ENCODE data around the gene PCGF1. TPM values are rescaled to one million over a fixed set of nuclear protein-coding genes. Genes with fewer than 3 reads are reported as not detected.

The PCGF1 gene
- total and polyA plus RNA-seq, 8 donors, result 1.9 to 49.6 (median 14.7) TPM

DNA sequence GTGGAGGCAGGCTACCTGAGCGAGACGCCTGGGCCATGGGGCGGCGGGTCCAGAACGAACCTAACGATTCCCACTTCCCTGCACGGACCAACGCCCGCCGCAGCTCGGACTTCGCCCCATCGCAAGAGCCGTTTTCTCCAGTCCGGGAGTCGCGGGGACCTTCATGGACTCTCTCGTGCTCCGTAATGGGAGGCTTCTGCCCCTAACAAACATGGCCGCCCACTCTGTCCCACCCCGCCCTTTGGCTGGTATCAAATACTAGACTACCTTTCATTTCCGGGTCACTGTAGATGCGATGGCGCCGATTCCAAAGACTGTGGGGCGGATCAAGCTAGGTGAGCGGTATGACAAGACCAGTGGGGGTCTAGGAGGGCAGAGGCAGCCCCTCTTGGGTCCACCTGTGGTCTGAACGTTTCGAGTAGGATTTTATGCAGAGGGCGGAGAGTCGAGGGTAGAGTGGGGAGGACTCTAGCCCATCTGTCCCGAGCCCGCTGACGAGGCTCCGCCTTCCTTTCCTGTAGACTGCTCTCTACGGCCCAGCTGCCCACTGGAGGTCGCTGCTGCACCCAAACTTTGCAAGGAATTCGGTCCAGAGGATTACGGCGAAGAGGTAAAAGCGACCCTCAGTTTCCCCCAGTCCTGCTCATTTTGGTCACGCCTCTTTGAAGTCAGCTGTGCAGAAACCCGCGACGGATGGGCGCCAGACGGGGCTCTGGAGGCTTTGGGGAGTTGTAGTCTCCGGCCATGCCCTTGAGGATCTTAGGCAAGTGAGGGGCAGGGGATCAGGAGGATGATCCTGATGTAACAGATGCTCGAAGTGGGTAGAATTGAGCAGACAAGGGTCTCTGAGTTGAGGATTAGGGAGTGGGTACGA is 24.5 kb downstream of the PCGF1 start, which contains the start of the genes CCDC142 and TTC31:
Gene CCDC142 (minus strand): TSS at position 198 of the 874 bp plus-strand sequence. CDS start 161 bp downstream, at position 37.
Gene TTC31 (plus strand): TSS at position 281 of the 874 bp plus-strand sequence. CDS start 15 bp downstream, at position 296.
- intact Hi-C loops (cut with DNase I; ENCODE audit: low total_unique reads), result loop anchor here (5.0 kb wide), 1 partner anchor 104 kb away; no protein-coding TSS in a partner anchor

GRCh38 chr2:74481961-74482800 is 25.3 kb downstream of the PCGF1 start:
- peaks cover 9 to 61% (median 53%) of the 10 kb centered on the region in 4 donors for H3K36me3 ChIP-seq

More for the DNA sequence above, 24.5 kb downstream of the PCGF1 start, which contains the start of the genes CCDC142 and TTC31:
- TF ChIP-seq EP300 (IDR thresholded peaks at IDR 0.05) (no peak), POLR2A (IDR thresholded peaks at IDR 0.05) (no peak), POLR2AphosphoS5 (IDR thresholded peaks at IDR 0.05) (peak; percentile 59 to 87 (median 69))
- TF ChIP-seq, protein P1, sequence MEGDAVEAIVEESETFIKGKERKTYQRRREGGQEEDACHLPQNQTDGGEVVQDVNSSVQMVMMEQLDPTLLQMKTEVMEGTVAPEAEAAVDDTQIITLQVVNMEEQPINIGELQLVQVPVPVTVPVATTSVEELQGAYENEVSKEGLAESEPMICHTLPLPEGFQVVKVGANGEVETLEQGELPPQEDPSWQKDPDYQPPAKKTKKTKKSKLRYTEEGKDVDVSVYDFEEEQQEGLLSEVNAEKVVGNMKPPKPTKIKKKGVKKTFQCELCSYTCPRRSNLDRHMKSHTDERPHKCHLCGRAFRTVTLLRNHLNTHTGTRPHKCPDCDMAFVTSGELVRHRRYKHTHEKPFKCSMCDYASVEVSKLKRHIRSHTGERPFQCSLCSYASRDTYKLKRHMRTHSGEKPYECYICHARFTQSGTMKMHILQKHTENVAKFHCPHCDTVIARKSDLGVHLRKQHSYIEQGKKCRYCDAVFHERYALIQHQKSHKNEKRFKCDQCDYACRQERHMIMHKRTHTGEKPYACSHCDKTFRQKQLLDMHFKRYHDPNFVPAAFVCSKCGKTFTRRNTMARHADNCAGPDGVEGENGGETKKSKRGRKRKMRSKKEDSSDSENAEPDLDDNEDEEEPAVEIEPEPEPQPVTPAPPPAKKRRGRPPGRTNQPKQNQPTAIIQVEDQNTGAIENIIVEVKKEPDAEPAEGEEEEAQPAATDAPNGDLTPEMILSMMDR (IDR thresholded peaks at IDR 0.05), result peak in 5 of 7 experiments; percentile 63 to 91 (median 78)
- Histone ChIP-seq H3K4me3 (peak within 1 kb of the TSS; percentile 76 to 98 (median 92)), H3K9me3 (no peaks in the 10 kb centered on the region), H3K4me1 (peaks cover 20 to 49% (median 41%) of the 10 kb centered on the region in 4 donors), H3K27ac (peak within 1 kb of the TSS; percentile 80 to 94 (median 92)), H3K36me3 (peaks cover 9 to 61% (median 54%) of the 10 kb centered on the region in 4 donors), H3K27me3 (no peaks in the 10 kb centered on the region)
- peak; percentile 97 to 99 for DNase-seq
- WGBS, 5 donors, result 0 to 2% (median 1%) methylated on average over 30 to 50 of the region's 50 CpGs

GRCh38 chr2:74481431-74481830 is 26.1 kb downstream of the PCGF1 start:
- H3K27ac ChIP-seq, result peak overlapping the region in 3 of 5 donors; percentile 92 to 94 (median 93)
- peak overlapping the region; percentile 76 to 98 (median 92) for H3K4me3 ChIP-seq
- H3K36me3 ChIP-seq, result peaks cover 9 to 61% (median 50%) of the 10 kb centered on the region in 4 donors
- TF ChIP-seq POLR2A (IDR thresholded peaks at IDR 0.05), result no peak
- intact Hi-C loops (cut with DNase I; ENCODE audit: low total_unique reads), result loop anchor here (5.0 kb wide), 1 partner anchor 106 kb away; no protein-coding TSS in a partner anchor
- no peaks in the 10 kb centered on the region for H3K27me3 ChIP-seq
- peaks cover 20 to 49% (median 41%) of the 10 kb centered on the region in 4 donors for H3K4me1 ChIP-seq
- no peaks in the 10 kb centered on the region for H3K9me3 ChIP-seq
- DNase-seq, result no peak
- 41 to 75% (median 54%) methylated on average over 1 to 3 of the region's 3 CpGs for WGBS, 5 donors

More at GRCh38 chr2:74481961-74482800, 25.3 kb downstream of the PCGF1 start:
- Histone ChIP-seq H3K27ac (peak overlapping the region; percentile 80 to 94 (median 92)), H3K9me3 (no peaks in the 10 kb centered on the region), H3K4me3 (peak overlapping the region; percentile 76 to 98 (median 92)), H3K27me3 (no peaks in the 10 kb centered on the region), H3K4me1 (peaks cover 20 to 49% (median 41%) of the 10 kb centered on the region in 4 donors)
- intact Hi-C loops (cut with DNase I; ENCODE audit: low total_unique reads), result loop anchor here (5.0 kb wide), 1 partner anchor 105 kb away; no protein-coding TSS in a partner anchor
- WGBS, 5 donors, result 0 to 8% (median 1%) methylated on average over 17 to 80 of the region's 80 CpGs
- peak in 1 of 2 donors; percentile 62 for DNase-seq
- no peak for TF ChIP-seq POLR2A (IDR thresholded peaks at IDR 0.05)
- TF ChIP-seq EP300 (IDR thresholded peaks at IDR 0.05), result no peak
- TF ChIP-seq, protein P1 (IDR thresholded peaks at IDR 0.05), result no peak
- no peak for TF ChIP-seq POLR2AphosphoS5 (IDR thresholded peaks at IDR 0.05)

DNA sequence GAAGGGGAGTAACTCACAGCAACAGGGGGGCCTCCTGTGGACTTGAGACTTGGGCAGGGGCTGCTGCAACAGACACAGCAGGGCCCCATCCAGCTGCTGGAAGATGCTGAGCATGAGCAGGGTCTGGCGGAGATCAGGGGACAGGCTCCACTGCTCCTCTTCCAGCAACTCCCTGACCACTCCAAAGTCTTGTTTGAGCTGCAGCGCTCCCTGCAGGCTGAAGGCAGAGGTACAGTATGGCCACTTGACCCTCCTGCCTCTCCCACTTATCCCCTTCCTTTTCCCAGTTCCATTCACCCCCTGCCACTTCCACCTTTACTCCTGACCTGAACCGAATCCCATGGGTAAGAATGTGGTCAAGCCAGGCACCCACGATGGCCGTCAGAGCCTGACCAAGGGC is 32.6 kb downstream of the PCGF1 start:
- TF ChIP-seq POLR2A (IDR thresholded peaks at IDR 0.05) (no peak), POLR2AphosphoS5 (IDR thresholded peaks at IDR 0.05) (no peak), EP300 (IDR thresholded peaks at IDR 0.05) (no peak)
- TF ChIP-seq, protein P1 (IDR thresholded peaks at IDR 0.05), result no peak
- no peak overlapping the region for H3K27ac ChIP-seq
- H3K4me3 ChIP-seq, result no peak overlapping the region
- H3K27me3 ChIP-seq, result no peaks in the 10 kb centered on the region
- H3K4me1 ChIP-seq, result peaks cover 14 to 30% (median 27%) of the 10 kb centered on the region in 4 donors
- DNase-seq, result no peak
- intact Hi-C loops (cut with DNase I; ENCODE audit: low total_unique reads), result no loop called here
- H3K9me3 ChIP-seq, result no peaks in the 10 kb centered on the region
- H3K36me3 ChIP-seq, result peaks cover 17 to 54% (median 45%) of the 10 kb centered on the region in 4 donors
- 84 to 92% (median 90%) methylated on average over 5 of the region's 5 CpGs for WGBS, 5 donors
